Activated B cell treated with CpG ODN at 0.5 μM for 24 hours (primary cell): ENCODE data around the gene ZSWIM8. TPM values are rescaled to one million over a fixed set of nuclear protein-coding genes. Genes with fewer than 3 reads are reported as not detected.

Source experiments
- ATAC-seq: fragments of 200-7000 bp; cut with Tn5 transposase; one replicate; pipeline ENCODE4 v1.10.0; 2021; ENCODE audit warnings: low read depth, mild to moderate bottlenecking, moderate library complexity
- CTCF ChIA-PET: fragments of 350-600 bp; sonication (Branson Sonifier 250); formaldehyde crosslinking; loops from one replicate; lab custom pipeline; 2021; ENCODE audit warnings: antibody characterized with exemption; lab: Charles Lee
- POLR2A ChIA-PET: fragments of 350-600 bp; sonication (Branson Sonifier 250); formaldehyde crosslinking; loops from one replicate; lab custom pipeline; 2021; ENCODE audit warnings: antibody characterized with exemption; lab: Charles Lee
- DNase-seq: peaks from one replicate; pipeline ENCODE4 v3.0.0; 2022
- H3K27ac Mint-ChIP-seq: one replicate; pipeline ENCODE4 v1.8.0; 2020; ENCODE audit warnings: mixed read lengths
- H3K27me3 Mint-ChIP-seq: one replicate; pipeline ENCODE4 v1.8.0; 2021; ENCODE audit warnings: mixed read lengths
- H3K36me3 Mint-ChIP-seq: one replicate; pipeline ENCODE4 v1.8.0; 2021; ENCODE audit warnings: low read depth, mixed read lengths
- H3K4me1 Mint-ChIP-seq: one replicate; pipeline ENCODE4 v1.8.0; 2021; ENCODE audit warnings: mixed read lengths
- H3K4me3 Mint-ChIP-seq: one replicate; pipeline ENCODE4 v1.8.0; 2020; ENCODE audit warnings: mild to moderate bottlenecking, mixed read lengths
- H3K9me3 Mint-ChIP-seq: one replicate; pipeline ENCODE4 v1.8.0; 2020; ENCODE audit warnings: mixed read lengths
- intact Hi-C: fragments of 100-400 bp; cut with micrococcal nuclease; formaldehyde crosslinking; loops from one replicate; pipeline ENCODE4 v1.15.1; 2024
- total RNA-seq: library from RNA; stranded (reverse); gene quantifications from 2 replicates; pipeline ENCODE4 v1.2.3, GENCODE V29; 2022
- TF ChIP-seq, protein P1 (sequence below): fragments of 200-600 bp; IDR thresholded peaks from one replicate; pipeline ENCODE4 v1.8.0; 2022; ENCODE audit warnings: antibody characterized with exemption, mild to moderate bottlenecking

Gene ZSWIM8
- total RNA-seq, 1 donor from 2014 or later: 93.0 TPM

GRCh38 chr10:73837072-73837471 is 51.7 kb downstream of the ZSWIM8 start:
- TF ChIP-seq, protein P1, sequence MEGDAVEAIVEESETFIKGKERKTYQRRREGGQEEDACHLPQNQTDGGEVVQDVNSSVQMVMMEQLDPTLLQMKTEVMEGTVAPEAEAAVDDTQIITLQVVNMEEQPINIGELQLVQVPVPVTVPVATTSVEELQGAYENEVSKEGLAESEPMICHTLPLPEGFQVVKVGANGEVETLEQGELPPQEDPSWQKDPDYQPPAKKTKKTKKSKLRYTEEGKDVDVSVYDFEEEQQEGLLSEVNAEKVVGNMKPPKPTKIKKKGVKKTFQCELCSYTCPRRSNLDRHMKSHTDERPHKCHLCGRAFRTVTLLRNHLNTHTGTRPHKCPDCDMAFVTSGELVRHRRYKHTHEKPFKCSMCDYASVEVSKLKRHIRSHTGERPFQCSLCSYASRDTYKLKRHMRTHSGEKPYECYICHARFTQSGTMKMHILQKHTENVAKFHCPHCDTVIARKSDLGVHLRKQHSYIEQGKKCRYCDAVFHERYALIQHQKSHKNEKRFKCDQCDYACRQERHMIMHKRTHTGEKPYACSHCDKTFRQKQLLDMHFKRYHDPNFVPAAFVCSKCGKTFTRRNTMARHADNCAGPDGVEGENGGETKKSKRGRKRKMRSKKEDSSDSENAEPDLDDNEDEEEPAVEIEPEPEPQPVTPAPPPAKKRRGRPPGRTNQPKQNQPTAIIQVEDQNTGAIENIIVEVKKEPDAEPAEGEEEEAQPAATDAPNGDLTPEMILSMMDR: no peak
- no peak overlapping the region for H3K4me3 Mint-ChIP-seq
- H3K4me1 Mint-ChIP-seq: no peaks in the 10 kb centered on the region
- no peaks in the 10 kb centered on the region for H3K9me3 Mint-ChIP-seq
- DNase-seq (no peak), ATAC-seq (no peak)
- POLR2A ChIA-PET: no interaction called here
- no peaks in the 10 kb centered on the region for H3K27me3 Mint-ChIP-seq
- CTCF ChIA-PET: no interaction called here
- intact Hi-C loops: no loop called here
- H3K27ac Mint-ChIP-seq: no peak overlapping the region
- H3K36me3 Mint-ChIP-seq: peaks cover 50% of the 10 kb centered on the region

- TF ChIP-seq, protein P1: no peak
- Mint-ChIP-seq H3K4me1 (no peaks in the 10 kb centered on the region), H3K4me3 (no peak overlapping the region), H3K9me3 (no peaks in the 10 kb centered on the region), H3K27ac (no peak overlapping the region), H3K27me3 (no peaks in the 10 kb centered on the region), H3K36me3 (peaks cover 60% of the 10 kb centered on the region)
- ATAC-seq (no peak), DNase-seq (no peak)
- POLR2A ChIA-PET: interaction anchor here (0.6 to 1.1 kb wide), 2 partner anchors 54 to 107 kb away, joined by 3 to 5 read pairs; no protein-coding TSS in a partner anchor
- intact Hi-C loops: no loop called here
- CTCF ChIA-PET: no interaction called here
Observed at GRCh38 chr10:73838008-73838567, 52.7 kb downstream of the ZSWIM8 start.

GRCh38 chr10:73838827-73839226 is 53.4 kb downstream of the ZSWIM8 start:
- CTCF ChIA-PET: no interaction called here

DNA sequence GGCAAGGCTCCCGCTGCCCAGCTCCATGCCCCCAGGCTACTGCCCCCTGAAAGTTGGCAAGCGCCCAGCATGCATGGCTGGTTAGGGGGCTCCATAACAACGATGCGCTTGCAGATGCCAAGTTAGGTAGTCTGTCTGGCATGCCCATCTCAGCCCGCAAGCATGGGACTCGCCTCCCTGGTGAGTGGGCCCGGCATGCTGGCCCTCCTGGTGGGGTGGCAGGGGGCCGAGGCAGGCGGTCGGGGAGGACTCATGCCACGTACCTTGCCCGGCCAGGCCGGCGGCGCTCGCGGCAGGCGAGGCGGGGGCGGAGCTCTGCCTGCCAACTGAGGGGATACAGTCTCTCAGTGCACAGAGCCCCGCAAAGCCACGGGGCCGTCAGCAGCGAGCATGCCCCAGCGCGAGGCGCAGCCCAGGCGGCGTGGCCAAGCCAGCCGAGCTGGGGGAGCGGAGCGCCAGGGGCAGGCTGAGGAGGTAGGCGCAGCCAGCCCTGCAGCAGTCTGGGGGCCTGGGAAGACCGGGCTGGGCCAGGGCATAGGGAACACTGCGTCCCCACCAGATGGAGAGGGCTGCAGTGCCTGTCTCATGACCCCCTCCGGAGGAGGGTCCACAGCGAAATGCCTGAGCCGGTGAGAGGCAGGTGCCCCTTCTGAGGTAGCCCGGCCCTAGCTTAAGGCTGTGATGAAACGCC is 54.0 kb downstream of the ZSWIM8 start:
- ATAC-seq: no peak
- TF ChIP-seq, protein P1: no peak

More at GRCh38 chr10:73838827-73839226, 53.4 kb downstream of the ZSWIM8 start:
- peaks cover 67% of the 10 kb centered on the region for H3K36me3 Mint-ChIP-seq
- no peaks in the 10 kb centered on the region for H3K9me3 Mint-ChIP-seq
- no peak for DNase-seq
- no peaks in the 10 kb centered on the region for H3K27me3 Mint-ChIP-seq
- no peak overlapping the region for H3K27ac Mint-ChIP-seq
- TF ChIP-seq, protein P1: no peak
- no peaks in the 10 kb centered on the region for H3K4me1 Mint-ChIP-seq
- intact Hi-C loops: no loop called here
- POLR2A ChIA-PET: no interaction called here
- ATAC-seq: no peak
- no peak overlapping the region for H3K4me3 Mint-ChIP-seq

GRCh38 chr10:73840056-73840402 is 54.6 kb downstream of the ZSWIM8 start:
- ATAC-seq (no peak), DNase-seq (no peak)
- Mint-ChIP-seq H3K36me3 (peaks cover 66% of the 10 kb centered on the region), H3K27ac (no peak overlapping the region), H3K4me1 (no peaks in the 10 kb centered on the region), H3K9me3 (no peaks in the 10 kb centered on the region), H3K27me3 (no peaks in the 10 kb centered on the region), H3K4me3 (no peak overlapping the region)
- intact Hi-C loops: loop anchor here (10.0 kb wide), 1 partner anchor 1395 kb away; the partner anchor contains the start of gene COMTD1
- POLR2A ChIA-PET: no interaction called here
- CTCF ChIA-PET: no interaction called here
- TF ChIP-seq, protein P1: no peak

More for the DNA sequence above, 54.0 kb downstream of the ZSWIM8 start:
- H3K27me3 Mint-ChIP-seq: no peaks in the 10 kb centered on the region
- no peak overlapping the region for H3K27ac Mint-ChIP-seq
- H3K4me3 Mint-ChIP-seq: no peak overlapping the region
- no peaks in the 10 kb centered on the region for H3K9me3 Mint-ChIP-seq
- POLR2A ChIA-PET: no interaction called here
- peaks cover 67% of the 10 kb centered on the region for H3K36me3 Mint-ChIP-seq
- no peaks in the 10 kb centered on the region for H3K4me1 Mint-ChIP-seq
- intact Hi-C loops: no loop called here
- DNase-seq: no peak
- CTCF ChIA-PET: no interaction called here
